MM.1S (cell line): Measurements from ENCODE around the gene SLC17A9.

ENCODE experiments used
- DNase-seq: peaks from one replicate; pipeline ENCODE4 v3.0.0-alpha.2; 2015
- H2AFZ ChIP-seq: fragments of 300-600 bp; sonication (generic); 2 replicates; pipeline ENCODE4 v1.6.0; 2016; ENCODE audit warnings: antibody characterized with exemption, low read length
- H3F3A ChIP-seq: fragments of 300-600 bp; sonication (generic); 2 replicates; pipeline ENCODE4 v1.6.1; 2016; ENCODE audit warnings: mild to moderate bottlenecking, antibody characterized with exemption, low read length, moderate library complexity, mixed read lengths; ENCODE audit not compliant: insufficient read depth
- H3K27ac ChIP-seq: fragments of 300-600 bp; sonication (generic); 2 replicates; pipeline ENCODE4 v1.5.1; 2016; ENCODE audit warnings: mild to moderate bottlenecking, low read length
- H3K27me3 ChIP-seq: fragments of 300-600 bp; sonication (generic); replicated peaks from 2 replicates; pipeline ENCODE4 v1.6.0; 2016; ENCODE audit warnings: low read length; ENCODE audit not compliant: insufficient read depth
- H3K36me3 ChIP-seq: fragments of 300-600 bp; sonication (generic); replicated peaks from 2 replicates; pipeline ENCODE4 v1.6.1; 2016; ENCODE audit warnings: mild to moderate bottlenecking, low read length, mixed read lengths; ENCODE audit not compliant: insufficient read depth
- H3K4me1 ChIP-seq: fragments of 300-600 bp; sonication (generic); 2 replicates; pipeline ENCODE4 v1.6.1; 2016; ENCODE audit warnings: low read length, mixed read lengths
- H3K4me2 ChIP-seq: fragments of 300-600 bp; sonication (generic); 2 replicates; pipeline ENCODE4 v1.6.0; 2016; ENCODE audit warnings: low read depth, low read length
- H3K4me3 ChIP-seq: fragments of 300-600 bp; sonication (generic); 2 replicates; pipeline ENCODE4 v1.5.1; 2016; ENCODE audit warnings: low read length, mixed read lengths
- H3K79me2 ChIP-seq: fragments of 300-600 bp; sonication (generic); 2 replicates; pipeline ENCODE4 v1.6.1; 2016; ENCODE audit warnings: mixed run types, low read length, mixed read lengths
- H3K9ac ChIP-seq: fragments of 300-600 bp; sonication (generic); 2 replicates; pipeline ENCODE4 v1.6.1; 2016; ENCODE audit warnings: low read length, mixed read lengths
- H3K9me2 ChIP-seq: fragments of 300-600 bp; sonication (generic); replicated peaks from 2 replicates; pipeline ENCODE4 v1.6.1; 2016; ENCODE audit warnings: mild to moderate bottlenecking, low read length, mixed read lengths; ENCODE audit not compliant: insufficient read depth
- H3K9me3 ChIP-seq: fragments of 300-600 bp; sonication (generic); replicated peaks from 2 replicates; pipeline ENCODE4 v1.6.1; 2016; ENCODE audit warnings: mild to moderate bottlenecking, low read length, mixed read lengths; ENCODE audit not compliant: insufficient read depth
- H4K20me1 ChIP-seq: fragments of 300-600 bp; sonication (generic); 2 replicates; pipeline ENCODE4 v1.6.1; 2016; ENCODE audit warnings: mild to moderate bottlenecking, low read length, moderate library complexity, mixed read lengths; ENCODE audit not compliant: insufficient read depth
- CTCF ChIP-seq: fragments of 300-600 bp; sonication (generic); IDR thresholded peaks from 2 replicates; pipeline ENCODE4 v1.5.1; 2016; ENCODE audit warnings: antibody characterized with exemption, low read length, mixed read lengths
- EZH2 ChIP-seq: fragments of 300-600 bp; sonication (generic); optimal IDR thresholded peaks from 2 replicates; pipeline ENCODE3; 2017; ENCODE audit warnings: low read depth, mild to moderate bottlenecking, antibody characterized with exemption, low read length, mixed read lengths
- EZH2phosphoT487 ChIP-seq: fragments of 300-600 bp; sonication (generic); IDR thresholded peaks from 2 replicates; pipeline ENCODE4 v1.6.1; 2018; ENCODE audit warnings: antibody characterized with exemption, low read length

SLC17A9 gene

GRCh38 chr20:62968378-62969178 is 16.1 kb downstream of the SLC17A9 start:
- no peaks in the 10 kb centered on the region for H3K9me2 ChIP-seq
- H3K36me3 ChIP-seq, result no peaks in the 10 kb centered on the region
- H3K27me3 ChIP-seq, result peaks cover 84% of the 10 kb centered on the region
- H3K4me1 ChIP-seq, result no peaks in the 10 kb centered on the region
- no peak for TF ChIP-seq CTCF
- no peak for TF ChIP-seq EZH2
- TF ChIP-seq EZH2phosphoT487, result no peak
- no peak overlapping the region for H3K4me2 ChIP-seq
- H3K27ac ChIP-seq, result no peak overlapping the region
- H3F3A ChIP-seq, result no peaks in the 10 kb centered on the region
- no peak overlapping the region for H2AFZ ChIP-seq
- H4K20me1 ChIP-seq, result no peaks in the 10 kb centered on the region
- no peaks in the 10 kb centered on the region for H3K9me3 ChIP-seq
- no peak overlapping the region for H3K9ac ChIP-seq
- no peak overlapping the region for H3K4me3 ChIP-seq
- no peak for DNase-seq
- no peaks in the 10 kb centered on the region for H3K79me2 ChIP-seq

GRCh38 chr20:62969179-62969760 is 16.8 kb downstream of the SLC17A9 start:
- Histone ChIP-seq H3F3A (no peaks in the 10 kb centered on the region), H3K9me3 (no peaks in the 10 kb centered on the region), H3K9ac (no peak overlapping the region), H3K4me3 (no peak overlapping the region), H4K20me1 (no peaks in the 10 kb centered on the region), H3K27me3 (peaks cover 84% of the 10 kb centered on the region), H3K79me2 (no peaks in the 10 kb centered on the region), H3K27ac (no peak overlapping the region), H3K4me1 (no peaks in the 10 kb centered on the region), H2AFZ (no peak overlapping the region), H3K9me2 (no peaks in the 10 kb centered on the region), H3K4me2 (no peak overlapping the region), H3K36me3 (no peaks in the 10 kb centered on the region)
- no peak for DNase-seq
- TF ChIP-seq EZH2 (no peak), CTCF (no peak), EZH2phosphoT487 (no peak)

GRCh38 chr20:62969939-62970306 is 17.4 kb downstream of the SLC17A9 start:
- H3K9me3 ChIP-seq, result no peaks in the 10 kb centered on the region
- no peak for DNase-seq
- H2AFZ ChIP-seq, result no peak overlapping the region
- no peaks in the 10 kb centered on the region for H3K9me2 ChIP-seq
- no peaks in the 10 kb centered on the region for H3K79me2 ChIP-seq
- no peak overlapping the region for H3K4me2 ChIP-seq
- H3K9ac ChIP-seq, result no peak overlapping the region
- H3K27me3 ChIP-seq, result peaks cover 84% of the 10 kb centered on the region
- no peaks in the 10 kb centered on the region for H4K20me1 ChIP-seq
- no peak for TF ChIP-seq EZH2phosphoT487
- TF ChIP-seq CTCF, result no peak
- TF ChIP-seq EZH2, result no peak
- no peaks in the 10 kb centered on the region for H3F3A ChIP-seq
- H3K27ac ChIP-seq, result no peak overlapping the region
- H3K4me1 ChIP-seq, result no peaks in the 10 kb centered on the region
- H3K36me3 ChIP-seq, result no peaks in the 10 kb centered on the region
- H3K4me3 ChIP-seq, result no peak overlapping the region
